ENCODE results near the gene NDRG4. TPM values are rescaled to one million over a fixed set of nuclear protein-coding genes. Genes with fewer than 3 reads are reported as not detected.

NDRG4 gene
- total and polyA plus RNA-seq, 2 donors from 2014 or later = 1.7 to 5.7 TPM

Other genes with a start within 250 kb of the NDRG4 start
- gene PRSS54, start 205.1 kb upstream of the NDRG4 start, total RNA-seq = not detected
- gene PRSS54, start 205.1 kb upstream of the NDRG4 start, polyA plus RNA-seq (ENCODE audit: insufficient read depth, low read depth, low replicate concordance) = not detected
- gene GINS3, start 107.7 kb upstream of the NDRG4 start, total RNA-seq = 2.6 TPM
- 2.4 TPM for gene GINS3, start 107.7 kb upstream of the NDRG4 start, polyA plus RNA-seq (ENCODE audit: insufficient read depth, low read depth, low replicate concordance)
- gene SETD6, start 15.4 kb downstream of the NDRG4 start, total RNA-seq = 25.0 TPM
- gene SETD6, start 15.4 kb downstream of the NDRG4 start, polyA plus RNA-seq (ENCODE audit: insufficient read depth, low read depth, low replicate concordance) = 13.7 TPM
- gene CNOT1, start 129.7 kb downstream of the NDRG4 start, total RNA-seq = 147 TPM
- gene CNOT1, start 129.7 kb downstream of the NDRG4 start, polyA plus RNA-seq (ENCODE audit: insufficient read depth, low read depth, low replicate concordance) = 54.8 TPM
- gene SLC38A7, start 184.6 kb downstream of the NDRG4 start, total RNA-seq = 22.7 TPM
- gene SLC38A7, start 184.6 kb downstream of the NDRG4 start, polyA plus RNA-seq (ENCODE audit: insufficient read depth, low read depth, low replicate concordance) = 8.2 TPM
- 81.4 TPM for gene GOT2, start 234.2 kb downstream of the NDRG4 start, total RNA-seq
- gene GOT2, start 234.2 kb downstream of the NDRG4 start, polyA plus RNA-seq (ENCODE audit: insufficient read depth, low read depth, low replicate concordance) = 160 TPM

Measured in kidney (tissue), 2 donors.